Fibroblast of pulmonary artery (primary cell): ENCODE results near the gene ARSA.
"Not testable (repeated sequence)": the region's sequence is repeated elsewhere in the genome, so short reads cannot be mapped to it uniquely, and the experiment has no call there.

Source experiments
- DNase-seq: peaks from one replicate; pipeline ENCODE4 v3.0.0-alpha.2; 2010; ENCODE audit warnings: low read depth
- H3K4me3 ChIP-seq: replicated peaks from 2 replicates; pipeline ENCODE4 v1.5.1; 2011; ENCODE audit warnings: low read depth, mild to moderate bottlenecking, control low read depth, low read length, moderate library complexity
- CTCF ChIP-seq: IDR thresholded peaks from 2 replicates; pipeline ENCODE4 v1.5.1; 2011; ENCODE audit warnings: mild to moderate bottlenecking, control low read depth, low read length, inconsistent platforms; ENCODE audit errors: missing control alignments

The ARSA gene

GRCh38 chr22:50612528-50613221, 15.3 kb downstream of the ARSA start:
- no peak for DNase-seq
- H3K4me3 ChIP-seq, result no peak overlapping the region
- no peak for TF ChIP-seq CTCF

GRCh38 chr22:50612168-50612527, 15.8 kb downstream of the ARSA start:
- DNase-seq, result no peak
- no peak overlapping the region for H3K4me3 ChIP-seq
- no peak for TF ChIP-seq CTCF

- DNase-seq, result no peak
- TF ChIP-seq CTCF, result no peak
- no peak overlapping the region for H3K4me3 ChIP-seq
These were observed 16.5 kb downstream of the ARSA start for GRCh38 chr22:50611341-50612060.

- TF ChIP-seq CTCF, result no peak
- no peak overlapping the region for H3K4me3 ChIP-seq
- no peak for DNase-seq
These were observed 17.4 kb downstream of the ARSA start for GRCh38 chr22:50610581-50610980.

- TF ChIP-seq CTCF, result no peak
- no peak for DNase-seq
- H3K4me3 ChIP-seq, result no peak overlapping the region
These were observed 17.9 kb downstream of the ARSA start for GRCh38 chr22:50610041-50610451.

- no peak for TF ChIP-seq CTCF
- DNase-seq, result no peak
- H3K4me3 ChIP-seq, result no peak overlapping the region
These were observed 18.4 kb downstream of the ARSA start for GRCh38 chr22:50609599-50609998.

- no peak for DNase-seq
- H3K4me3 ChIP-seq, result no peak overlapping the region
- TF ChIP-seq CTCF, result no peak
These were observed 19.0 kb downstream of the ARSA start for GRCh38 chr22:50608996-50609395.

GRCh38 chr22:50608058-50608840, 19.7 kb downstream of the ARSA start:
- H3K4me3 ChIP-seq, DNase-seq: not testable (repeated sequence)
